ENCODE measurements around the gene GLO1.
"Not testable (repeated sequence)": the region's sequence is repeated elsewhere in the genome, so short reads cannot be mapped to it uniquely, and the experiment has no call there.

GLO1 gene

GRCh38 chr6:38720295-38720694 lies 17.4 kb upstream of the GLO1 start:
- TF ChIP-seq GATA1 (IDR thresholded peaks at IDR 0.05; ENCODE audit: low read depth, low read length) (no peak), POLR2A (IDR thresholded peaks at IDR 0.05; ENCODE audit: low read length) (no peak)
- no peak for DNase-seq

- TF ChIP-seq GATA1 (IDR thresholded peaks at IDR 0.05; ENCODE audit: low read depth, low read length) (no peak), POLR2A (IDR thresholded peaks at IDR 0.05; ENCODE audit: low read length) (no peak)
- no peak for DNase-seq
Measured at GRCh38 chr6:38719358-38719757, 16.4 kb upstream of the GLO1 start.

DNA sequence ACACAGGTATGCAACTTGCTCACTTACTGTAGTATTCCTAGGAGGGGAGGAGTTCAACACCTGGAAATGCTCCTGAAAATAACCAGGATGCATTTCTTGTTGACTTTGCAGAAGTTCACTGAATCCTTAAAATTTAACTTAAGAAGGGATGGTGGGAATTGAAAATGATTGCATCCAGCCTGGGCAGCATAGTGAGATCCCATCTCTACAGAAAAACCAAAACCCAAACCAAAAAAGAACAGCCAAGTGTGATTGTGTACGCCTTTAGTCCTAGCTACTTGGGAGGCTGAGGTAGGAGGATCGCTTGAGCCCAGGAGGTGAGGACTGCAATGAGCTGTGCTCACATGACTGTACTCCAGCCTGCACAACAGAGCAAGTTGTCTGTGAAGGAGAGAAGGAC lies 13.9 kb upstream of the GLO1 start:
- no peak for DNase-seq
- no peak for TF ChIP-seq POLR2A (IDR thresholded peaks at IDR 0.05; ENCODE audit: low read length)
- no peak for TF ChIP-seq GATA1 (IDR thresholded peaks at IDR 0.05; ENCODE audit: low read depth, low read length)

DNA sequence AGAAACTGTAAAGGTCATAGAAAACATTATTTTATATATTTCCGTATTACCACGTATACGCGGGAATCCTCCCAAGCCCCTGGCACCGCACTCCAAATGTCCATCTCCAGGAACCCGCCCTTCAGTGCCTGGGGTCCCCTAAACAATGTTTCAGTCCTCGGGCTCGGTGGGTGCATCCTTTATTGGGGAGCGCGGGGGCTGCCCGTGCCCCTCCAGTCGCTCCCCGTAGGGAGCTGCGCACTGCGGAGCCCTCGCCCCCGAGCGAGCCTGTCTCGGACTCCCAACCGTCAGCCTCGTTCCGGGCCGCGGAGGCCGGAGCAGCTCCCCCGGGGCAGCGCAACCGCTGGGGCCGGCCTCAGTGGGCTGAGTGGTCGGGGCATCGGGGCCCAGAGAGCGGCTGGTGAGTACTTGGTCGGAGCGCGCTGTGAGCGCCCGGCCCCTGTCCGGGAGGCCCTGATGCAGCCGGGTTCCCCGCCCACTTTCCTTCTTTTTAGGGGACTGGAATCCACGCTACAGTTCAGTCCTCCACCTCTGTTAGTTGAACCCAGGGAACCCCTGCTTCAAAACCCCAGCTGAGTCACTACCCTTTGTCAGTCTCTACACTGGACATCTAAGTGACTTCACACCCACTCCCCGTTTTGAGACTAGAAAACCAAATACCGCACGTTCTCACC lies 12.2 kb upstream of the GLO1 start, which contains the start of gene DNAH8:
Gene DNAH8 (plus strand): TSS at position 296 of the 674 bp plus-strand sequence. CDS start 7,499 bp downstream, outside the sequence.
- TF ChIP-seq GATA1 (IDR thresholded peaks at IDR 0.05; ENCODE audit: low read depth, low read length) (no peak), POLR2A (IDR thresholded peaks at IDR 0.05; ENCODE audit: low read length) (no peak)
- DNase-seq = no peak

DNA sequence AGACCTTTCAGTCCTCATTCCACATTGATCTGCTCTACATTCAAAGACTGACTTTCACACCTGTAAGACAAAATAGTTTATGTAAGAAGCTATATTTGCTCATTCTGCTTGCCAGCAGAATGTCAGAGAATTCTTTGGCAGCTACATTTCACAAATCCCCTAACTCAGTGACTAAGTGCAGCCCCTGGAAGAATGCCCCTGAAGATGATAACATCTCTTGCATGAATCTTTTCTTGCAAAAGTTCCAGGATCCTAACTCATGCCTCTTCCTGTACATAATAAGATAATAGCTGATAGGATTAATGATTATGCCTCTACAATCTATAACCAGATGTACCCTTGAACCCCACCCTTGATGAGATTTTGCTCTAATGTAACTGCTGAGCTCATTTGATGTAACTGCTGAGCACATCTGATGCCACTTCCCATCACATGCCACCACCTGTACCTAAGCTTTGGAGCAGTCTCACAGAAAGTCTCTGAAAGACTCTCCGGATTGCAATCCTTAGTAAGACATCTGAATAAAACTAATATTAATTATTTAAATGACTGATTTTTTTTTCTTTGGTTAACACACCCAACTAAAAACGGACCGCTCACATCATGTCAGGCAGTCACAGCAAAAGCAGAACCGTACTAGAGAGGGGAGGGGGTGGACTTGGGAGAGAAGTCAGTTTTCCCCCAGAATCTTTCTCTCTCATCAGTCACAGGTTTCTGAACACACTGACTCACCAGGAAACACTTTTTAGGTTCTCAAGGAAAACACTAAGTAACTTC lies 11.5 kb upstream of the GLO1 start:
- DNase-seq = no peak
- TF ChIP-seq GATA1 (IDR thresholded peaks at IDR 0.05; ENCODE audit: low read depth, low read length) (no peak), POLR2A (IDR thresholded peaks at IDR 0.05; ENCODE audit: low read length) (no peak)

DNA sequence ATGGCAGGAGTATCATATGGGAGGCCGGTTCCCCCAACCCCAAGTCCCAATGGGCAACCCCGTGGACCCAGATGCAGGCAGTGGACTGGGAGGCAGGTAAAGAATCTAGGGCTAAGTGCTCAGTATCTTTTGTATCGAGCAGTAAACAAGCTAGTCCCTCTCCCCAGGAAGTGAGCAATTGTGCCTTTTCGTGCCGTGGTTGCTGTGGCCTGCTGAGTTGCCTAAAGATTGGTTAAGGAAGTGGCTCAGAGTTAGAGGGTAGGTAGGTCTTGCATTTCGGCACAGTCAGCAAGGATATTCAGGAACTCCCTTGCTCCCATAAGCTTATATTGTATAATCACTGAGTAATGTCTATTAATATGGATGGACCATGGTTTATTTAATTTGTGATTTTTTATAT lies 10.9 kb upstream of the GLO1 start:
- TF ChIP-seq GATA1 (IDR thresholded peaks at IDR 0.05; ENCODE audit: low read depth, low read length) (no peak), POLR2A (IDR thresholded peaks at IDR 0.05; ENCODE audit: low read length) (no peak)
- DNase-seq = no peak

DNA sequence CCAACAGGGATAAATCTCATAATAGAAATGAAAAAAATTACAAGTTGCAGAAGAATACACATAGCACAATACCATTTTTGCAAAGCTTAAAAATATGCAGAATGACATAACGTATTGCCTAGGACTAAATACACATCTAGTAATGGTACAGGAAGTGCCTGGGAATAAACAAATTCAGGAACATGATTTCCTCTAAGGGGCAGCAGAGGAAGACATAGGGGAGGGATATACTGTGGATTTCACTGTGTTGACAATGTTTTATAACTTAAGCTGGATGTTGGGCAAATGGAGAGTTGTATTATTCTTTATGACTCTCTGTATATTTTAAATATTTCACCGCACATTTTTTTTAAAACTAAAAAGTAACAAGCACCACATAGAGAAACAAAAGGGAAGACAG lies 5.6 kb upstream of the GLO1 start:
- TF ChIP-seq POLR2A (IDR thresholded peaks at IDR 0.05; ENCODE audit: low read length) (no peak), GATA1 (IDR thresholded peaks at IDR 0.05; ENCODE audit: low read depth, low read length) (no peak)
- DNase-seq = no peak

GRCh38 chr6:38705924-38706323 lies 3.0 kb upstream of the GLO1 start:
- TF ChIP-seq GATA1 (IDR thresholded peaks at IDR 0.05; ENCODE audit: low read depth, low read length) = no peak
- TF ChIP-seq POLR2A (IDR thresholded peaks at IDR 0.05; ENCODE audit: low read length) = no peak
- no peak for DNase-seq

DNA sequence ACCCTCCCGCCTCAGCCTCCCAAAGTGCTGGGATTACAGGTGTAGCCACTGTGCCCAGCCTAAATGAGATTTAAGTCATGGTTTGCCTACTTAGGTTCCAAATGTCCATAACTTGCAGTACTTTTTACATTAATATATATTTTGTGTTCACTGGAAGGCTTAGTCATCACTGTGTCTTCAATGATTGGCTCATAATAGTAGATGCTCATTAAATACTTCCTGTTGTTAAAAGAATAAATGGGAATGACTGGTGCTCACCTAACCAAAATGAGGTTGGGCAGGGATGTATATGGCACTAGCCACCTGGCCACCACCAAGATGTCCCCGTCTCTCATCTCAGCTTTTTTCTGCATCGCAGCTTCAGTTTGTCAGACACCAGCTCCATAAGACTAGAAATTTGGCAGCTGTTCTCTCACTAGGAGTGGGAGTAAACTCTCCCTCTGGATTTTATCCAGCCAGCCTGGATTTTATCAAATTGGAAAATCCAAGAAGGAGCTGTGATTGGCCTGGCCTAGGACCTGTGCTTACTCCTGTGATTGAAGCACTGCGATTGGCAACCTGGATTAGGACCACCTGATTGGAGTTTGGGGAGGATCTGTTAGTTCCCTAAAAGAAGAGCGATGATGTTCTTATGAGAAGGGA lies 1.1 kb upstream of the GLO1 start:
- DNase-seq = no peak
- TF ChIP-seq POLR2A (IDR thresholded peaks at IDR 0.05; ENCODE audit: low read length) (no peak), GATA1 (IDR thresholded peaks at IDR 0.05; ENCODE audit: low read depth, low read length) (no peak)

GRCh38 chr6:38701551-38701950 lies 1.4 kb downstream of the GLO1 start:
- no peak for DNase-seq
- TF ChIP-seq GATA1 (IDR thresholded peaks at IDR 0.05; ENCODE audit: low read depth, low read length) (no peak), POLR2A (IDR thresholded peaks at IDR 0.05; ENCODE audit: low read length) (no peak)

DNA sequence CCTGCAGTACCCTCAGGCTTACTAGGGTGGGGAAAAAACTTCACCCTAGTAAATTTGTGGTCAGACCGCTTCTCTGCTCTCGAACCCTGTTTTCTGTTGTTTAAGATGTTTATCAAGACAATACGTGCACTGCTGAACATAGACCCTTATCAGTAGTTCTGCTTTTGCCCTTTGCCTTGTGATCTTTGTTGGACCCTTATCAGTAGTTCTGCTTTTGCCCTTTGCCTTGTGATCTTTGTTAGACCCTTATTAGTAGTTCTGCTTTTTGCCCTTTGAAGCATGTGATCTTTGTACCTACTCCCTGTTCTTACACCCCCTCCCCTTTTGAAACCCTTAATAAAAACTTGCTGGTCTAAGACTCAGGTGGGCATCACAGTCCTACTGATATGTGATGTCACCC lies 3.2 kb downstream of the GLO1 start:
- DNase-seq = not testable (repeated sequence)

- no peak for DNase-seq
- TF ChIP-seq POLR2A (IDR thresholded peaks at IDR 0.05; ENCODE audit: low read length) (no peak), GATA1 (IDR thresholded peaks at IDR 0.05; ENCODE audit: low read depth, low read length) (no peak)
Measured at GRCh38 chr6:38697846-38698245, 5.1 kb downstream of the GLO1 start.

DNA sequence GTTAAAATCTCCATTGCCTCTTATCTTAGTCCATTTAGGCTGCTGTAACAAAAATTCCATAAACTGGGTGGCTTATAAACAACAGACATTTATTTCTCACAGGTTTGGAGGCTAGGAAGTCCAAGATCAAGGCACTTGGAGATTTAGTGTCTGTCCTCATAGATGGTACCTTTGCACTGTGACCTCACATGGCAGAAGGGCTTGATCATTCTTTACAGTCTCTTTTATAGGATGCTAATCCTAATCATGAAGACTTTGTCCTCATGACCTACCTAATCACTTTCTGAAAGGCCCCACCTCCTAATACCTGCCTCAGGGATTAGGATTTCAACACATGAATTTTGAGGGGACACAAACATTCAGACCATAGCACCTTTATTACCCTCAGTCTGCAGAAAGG lies 6.6 kb downstream of the GLO1 start:
- no peak for DNase-seq
- TF ChIP-seq GATA1 (IDR thresholded peaks at IDR 0.05; ENCODE audit: low read depth, low read length) (no peak), POLR2A (IDR thresholded peaks at IDR 0.05; ENCODE audit: low read length) (no peak)

DNA sequence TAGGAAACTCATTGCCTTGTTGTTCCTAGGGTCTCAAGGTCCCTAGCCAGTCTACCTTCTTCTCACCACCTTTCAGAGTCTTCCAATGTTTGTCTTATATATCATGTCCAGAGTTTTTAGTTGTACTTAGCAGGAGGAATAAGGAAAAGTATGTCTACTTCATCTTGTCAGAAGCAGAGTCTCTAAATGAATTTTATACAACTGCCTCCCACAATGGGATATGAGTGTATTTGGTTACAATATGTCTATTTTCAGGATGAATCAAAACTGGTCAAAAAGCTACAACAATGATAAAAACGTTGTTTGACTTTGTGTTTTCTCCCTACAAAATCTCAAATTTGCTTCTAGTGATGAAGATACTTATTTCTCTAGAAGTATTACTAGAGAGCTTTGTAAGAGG lies 7.0 kb downstream of the GLO1 start:
- TF ChIP-seq GATA1 (IDR thresholded peaks at IDR 0.05; ENCODE audit: low read depth, low read length) = no peak
- no peak for TF ChIP-seq POLR2A (IDR thresholded peaks at IDR 0.05; ENCODE audit: low read length)
- DNase-seq = no peak

Measured in erythroblast (primary cell).